T-helper 1 cell treated with Interleukin-12 subunit alpha and Interleukin-12 subunit beta and Interleukin-4 antibody, amounts not matched to agents 30 ng/mL and 1 ng/mL, for 36 hours (primary cell): Measurements from ENCODE around the gene FSD2. TPM values are rescaled to one million over a fixed set of nuclear protein-coding genes. Genes with fewer than 3 reads are reported as not detected.

Source experiments
- intact Hi-C: fragments of 100-400 bp; cut with micrococcal nuclease; formaldehyde crosslinking; loops from one replicate; pipeline ENCODE4 v1.15.1; 2024
- total RNA-seq: library from RNA; stranded (reverse); gene quantifications from 2 replicates; pipeline ENCODE4 v1.2.3, GENCODE V29; 2022

Gene FSD2
- total RNA-seq, 1 donor from 2014 or later: not detected

- intact Hi-C loops: no loop called here
Measured at GRCh38 chr15:82743810-82744209, 62.1 kb downstream of the FSD2 start.

GRCh38 chr15:82742134-82742533 is 63.7 kb downstream of the FSD2 start:
- intact Hi-C loops: no loop called here

- intact Hi-C loops: no loop called here
Measured at GRCh38 chr15:82739086-82739485, 66.8 kb downstream of the FSD2 start.

- intact Hi-C loops: no loop called here
Measured at GRCh38 chr15:82737975-82738374, 67.9 kb downstream of the FSD2 start.

- intact Hi-C loops: no loop called here
Measured at GRCh38 chr15:82731527-82731926, 74.3 kb downstream of the FSD2 start.

GRCh38 chr15:82730022-82730530 is 75.8 kb downstream of the FSD2 start:
- intact Hi-C loops: no loop called here

GRCh38 chr15:82726816-82727215 is 79.1 kb downstream of the FSD2 start:
- intact Hi-C loops: no loop called here

- intact Hi-C loops: no loop called here
Measured at GRCh38 chr15:82715003-82715402, 90.9 kb downstream of the FSD2 start.

GRCh38 chr15:82714016-82714415 is 91.9 kb downstream of the FSD2 start:
- intact Hi-C loops: no loop called here

GRCh38 chr15:82712036-82712435 is 93.8 kb downstream of the FSD2 start:
- intact Hi-C loops: no loop called here

- intact Hi-C loops: no loop called here
Measured at GRCh38 chr15:82710926-82711490, 94.9 kb downstream of the FSD2 start.

- intact Hi-C loops: no loop called here
Measured at GRCh38 chr15:82710208-82710555, 95.7 kb downstream of the FSD2 start.

- intact Hi-C loops: loop anchor here (1.0 to 5.0 kb wide), 8 partner anchors 29 to 358 kb away; partner anchors contain the start of genes BTBD1, C15orf40, RAMAC and RPS17
Measured at GRCh38 chr15:82709421-82710207, 96.3 kb downstream of the FSD2 start, which contains the start of gene AP3B2. Gene AP3B2 (minus strand): TSS chr15:82709875. CDS start chr15:82709706, 169 bp downstream.

- intact Hi-C loops: loop anchor here (1.0 to 5.0 kb wide), 8 partner anchors 29 to 358 kb away; partner anchors contain the start of genes BTBD1, C15orf40, RAMAC and RPS17
Measured at GRCh38 chr15:82709081-82709420, 96.8 kb downstream of the FSD2 start.

- intact Hi-C loops: loop anchor here (5.0 kb wide), 1 partner anchor 361 kb away; the partner anchor contains the start of gene BTBD1
Measured at GRCh38 chr15:82705856-82706255, 100.0 kb downstream of the FSD2 start.

Other genes with a start within 250 kb of the FSD2 start
- not detected in 2 replicates for gene CPEB1, start 158.7 kb downstream of the FSD2 start, total RNA-seq
- gene AP3B2, start 96.2 kb downstream of the FSD2 start, total RNA-seq: not detected in 2 replicates
- gene WHAMM, start 3.6 kb upstream of the FSD2 start, total RNA-seq: 13.4 TPM in 2 replicates
- gene HOMER2, start 146.7 kb upstream of the FSD2 start, total RNA-seq: 17.5 and 20.0 TPM in 2 replicates
- 27.4 and 29.7 TPM in 2 replicates for gene RAMAC, start 180.1 kb upstream of the FSD2 start, total RNA-seq
- gene C15orf40, start 205.6 kb upstream of the FSD2 start, total RNA-seq: 23.4 and 26.4 TPM in 2 replicates